Endothelial cell of umbilical vein (primary cell): ENCODE measurements around the gene LAMA5.

ENCODE experiments used
- EZH2 ChIP-seq: IDR thresholded peaks from 2 replicates; pipeline ENCODE4 v1.6.1; 2012; ENCODE audit warnings: borderline replicate concordance, low read depth, mild to moderate bottlenecking, moderate library complexity, low read length, inconsistent platforms; ENCODE audit not compliant: severe bottlenecking
- FOS ChIP-seq: IDR thresholded peaks from 2 replicates; pipeline ENCODE4 v1.6.1; 2011; ENCODE audit warnings: mild to moderate bottlenecking, low read length, moderate library complexity, borderline replicate concordance; ENCODE audit not compliant: insufficient read depth
- MYC ChIP-seq: IDR thresholded peaks from one replicate; pipeline ENCODE4 v1.6.1; 2011; ENCODE audit warnings: mild to moderate bottlenecking, low read depth, low read length
- POLR2A ChIP-seq: IDR thresholded peaks from 2 replicates; pipeline ENCODE4 v1.6.1; 2012; ENCODE audit warnings: low read depth, mild to moderate bottlenecking, control low read depth, low read length
- POLR2AphosphoS5 ChIP-seq: IDR thresholded peaks from 2 replicates; pipeline ENCODE4 v1.6.1; 2012; ENCODE audit warnings: low read depth, mild to moderate bottlenecking, control low read depth, low read length, moderate library complexity; ENCODE audit not compliant: insufficient read depth
- TF ChIP-seq, protein P1 (sequence below), 2 donors: IDR thresholded peaks; 1 replicate in 1 of 2; 2 replicates in 1 of 2; pipeline ENCODE4 v1.5.1; 2011; ENCODE audit warnings: low read length in 2 of 2, mild to moderate bottlenecking in 2 of 2, moderate library complexity in 2 of 2, control low read depth in 1 of 2, inconsistent platforms in 1 of 2, low read depth in 1 of 2; ENCODE audit not compliant: insufficient read depth in 1 of 2; ENCODE audit errors: extremely low read depth in 1 of 2
- TF ChIP-seq, protein P2 (sequence below): IDR thresholded peaks from 2 replicates; pipeline ENCODE4 v1.6.1; 2011; ENCODE audit not compliant: insufficient read depth, insufficient read length

DNA sequence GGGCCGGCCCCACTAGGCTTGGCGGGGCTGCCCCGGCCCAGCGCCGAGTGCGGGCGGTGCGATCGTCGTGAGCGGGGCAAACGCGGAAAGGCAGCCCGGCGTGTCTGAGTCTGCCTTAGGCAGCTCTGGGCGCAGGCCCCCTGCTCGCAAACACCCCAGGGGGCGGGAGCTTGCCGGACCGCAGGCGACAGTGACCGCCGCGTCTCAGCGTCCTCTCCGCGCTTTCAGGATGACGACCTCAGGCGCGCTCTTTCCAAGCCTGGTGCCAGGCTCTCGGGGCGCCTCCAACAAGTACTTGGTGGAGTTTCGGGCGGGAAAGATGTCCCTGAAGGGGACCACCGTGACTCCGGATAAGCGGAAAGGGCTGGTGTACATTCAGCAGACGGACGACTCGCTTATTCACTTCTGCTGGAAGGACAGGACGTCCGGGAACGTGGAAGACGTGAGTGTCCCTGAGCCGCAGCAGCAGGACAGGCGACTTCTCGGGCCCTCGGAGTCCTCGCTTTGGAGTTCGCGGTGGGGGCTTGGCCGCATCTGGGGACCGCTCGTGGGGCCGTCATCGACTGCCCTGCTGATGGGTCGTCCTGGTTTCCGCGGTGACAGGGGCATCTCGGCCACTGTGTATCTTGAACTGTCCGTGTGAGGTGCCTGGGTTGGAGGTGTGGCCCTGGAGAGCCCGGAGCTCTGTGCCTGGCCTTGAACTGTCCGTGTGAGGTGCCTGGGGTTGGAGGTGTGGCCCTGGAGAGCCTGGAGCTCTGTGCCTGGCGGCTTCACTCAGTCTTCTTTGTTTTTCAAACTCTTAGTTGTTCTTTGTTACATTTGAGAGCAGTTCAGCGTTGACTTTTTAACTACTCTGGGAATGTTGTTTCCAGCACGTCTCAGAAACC, 63.5 kb downstream of the LAMA5 start:
- TF ChIP-seq, protein P1, sequence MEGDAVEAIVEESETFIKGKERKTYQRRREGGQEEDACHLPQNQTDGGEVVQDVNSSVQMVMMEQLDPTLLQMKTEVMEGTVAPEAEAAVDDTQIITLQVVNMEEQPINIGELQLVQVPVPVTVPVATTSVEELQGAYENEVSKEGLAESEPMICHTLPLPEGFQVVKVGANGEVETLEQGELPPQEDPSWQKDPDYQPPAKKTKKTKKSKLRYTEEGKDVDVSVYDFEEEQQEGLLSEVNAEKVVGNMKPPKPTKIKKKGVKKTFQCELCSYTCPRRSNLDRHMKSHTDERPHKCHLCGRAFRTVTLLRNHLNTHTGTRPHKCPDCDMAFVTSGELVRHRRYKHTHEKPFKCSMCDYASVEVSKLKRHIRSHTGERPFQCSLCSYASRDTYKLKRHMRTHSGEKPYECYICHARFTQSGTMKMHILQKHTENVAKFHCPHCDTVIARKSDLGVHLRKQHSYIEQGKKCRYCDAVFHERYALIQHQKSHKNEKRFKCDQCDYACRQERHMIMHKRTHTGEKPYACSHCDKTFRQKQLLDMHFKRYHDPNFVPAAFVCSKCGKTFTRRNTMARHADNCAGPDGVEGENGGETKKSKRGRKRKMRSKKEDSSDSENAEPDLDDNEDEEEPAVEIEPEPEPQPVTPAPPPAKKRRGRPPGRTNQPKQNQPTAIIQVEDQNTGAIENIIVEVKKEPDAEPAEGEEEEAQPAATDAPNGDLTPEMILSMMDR (IDR thresholded peaks at IDR 0.05; ENCODE audit: extremely low read depth in 1 of 2, insufficient read depth in 1 of 2, low read depth in 1 of 2, low read length in 2 of 2) = no peak
- TF ChIP-seq POLR2AphosphoS5 = no peak
- no peak for TF ChIP-seq FOS
- TF ChIP-seq POLR2A = peak; percentile 77
- TF ChIP-seq, protein P2, sequence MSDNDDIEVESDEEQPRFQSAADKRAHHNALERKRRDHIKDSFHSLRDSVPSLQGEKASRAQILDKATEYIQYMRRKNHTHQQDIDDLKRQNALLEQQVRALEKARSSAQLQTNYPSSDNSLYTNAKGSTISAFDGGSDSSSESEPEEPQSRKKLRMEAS = no peak
- no peak for TF ChIP-seq EZH2
- TF ChIP-seq MYC = no peak
